ENCODE data around the gene MAP6.

DNA sequence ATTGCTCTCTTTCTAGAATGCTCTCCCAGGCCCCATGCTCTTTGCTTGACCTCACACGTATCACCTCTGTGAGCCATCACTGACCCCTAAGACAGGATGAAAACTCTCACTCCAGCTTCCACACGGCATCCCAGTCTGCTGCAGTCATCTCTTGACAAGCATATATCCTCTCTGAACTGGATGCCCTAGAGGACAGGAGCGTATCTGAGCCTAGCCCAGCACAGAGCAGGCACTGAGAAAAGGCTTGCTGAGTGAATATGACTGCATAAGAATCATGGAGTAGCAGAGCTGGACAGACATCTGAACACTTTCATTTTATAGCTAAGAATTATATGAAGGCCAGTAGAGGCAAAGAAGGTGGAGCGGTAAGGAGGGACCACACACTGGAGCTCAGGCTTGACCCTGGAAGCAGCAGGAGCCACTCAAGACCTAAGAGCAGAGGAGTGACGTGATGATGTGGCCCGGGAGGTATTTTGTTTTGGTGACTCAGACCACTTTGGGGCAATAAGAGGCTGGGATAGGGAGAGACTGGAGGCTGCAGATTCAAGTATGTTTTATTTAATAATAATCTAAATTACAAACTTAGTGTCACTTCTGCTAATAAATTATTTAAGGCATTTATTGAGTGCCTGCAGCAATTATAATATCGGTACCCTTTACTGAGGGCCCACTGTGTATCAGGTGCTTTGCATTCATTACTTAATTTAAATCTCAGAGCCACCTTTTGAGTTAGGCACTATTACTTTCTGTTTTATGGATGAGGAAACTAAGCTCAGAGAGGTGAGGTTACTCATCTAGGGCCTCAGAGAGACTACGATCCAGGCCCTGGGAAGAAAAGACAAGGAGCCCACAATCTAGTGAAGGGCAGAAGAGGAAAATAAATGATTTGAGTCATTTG, 42.6 kb downstream of the MAP6 start:
- TF ChIP-seq, protein P1, sequence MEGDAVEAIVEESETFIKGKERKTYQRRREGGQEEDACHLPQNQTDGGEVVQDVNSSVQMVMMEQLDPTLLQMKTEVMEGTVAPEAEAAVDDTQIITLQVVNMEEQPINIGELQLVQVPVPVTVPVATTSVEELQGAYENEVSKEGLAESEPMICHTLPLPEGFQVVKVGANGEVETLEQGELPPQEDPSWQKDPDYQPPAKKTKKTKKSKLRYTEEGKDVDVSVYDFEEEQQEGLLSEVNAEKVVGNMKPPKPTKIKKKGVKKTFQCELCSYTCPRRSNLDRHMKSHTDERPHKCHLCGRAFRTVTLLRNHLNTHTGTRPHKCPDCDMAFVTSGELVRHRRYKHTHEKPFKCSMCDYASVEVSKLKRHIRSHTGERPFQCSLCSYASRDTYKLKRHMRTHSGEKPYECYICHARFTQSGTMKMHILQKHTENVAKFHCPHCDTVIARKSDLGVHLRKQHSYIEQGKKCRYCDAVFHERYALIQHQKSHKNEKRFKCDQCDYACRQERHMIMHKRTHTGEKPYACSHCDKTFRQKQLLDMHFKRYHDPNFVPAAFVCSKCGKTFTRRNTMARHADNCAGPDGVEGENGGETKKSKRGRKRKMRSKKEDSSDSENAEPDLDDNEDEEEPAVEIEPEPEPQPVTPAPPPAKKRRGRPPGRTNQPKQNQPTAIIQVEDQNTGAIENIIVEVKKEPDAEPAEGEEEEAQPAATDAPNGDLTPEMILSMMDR (conservative IDR thresholded peaks at IDR 0.05) = no peak
- no peak for TF ChIP-seq EZH2 (IDR thresholded peaks at IDR 0.05; ENCODE audit: low read depth)

All from PC-9 (cell line).